VCaP (cell line): ENCODE measurements around the gene BID.
A peak's percentile ranks its signal among the peaks of the same experiment; 100 is the strongest.

Experiments used
- H3K27ac ChIP-seq: fragments of 450-650 bp; 2 replicates; pipeline ENCODE4 v1.5.1; 2017
- CTCF ChIP-seq: fragments of 450-650 bp; conservative IDR thresholded peaks from 2 replicates; pipeline ENCODE4 v1.5.1; 2017; ENCODE audit warnings: mild to moderate bottlenecking, moderate library complexity

Gene BID

GRCh38 chr22:17748555-17749353 is 25.5 kb downstream of the BID start:
- no peak overlapping the region for H3K27ac ChIP-seq
- no peak for TF ChIP-seq CTCF

DNA sequence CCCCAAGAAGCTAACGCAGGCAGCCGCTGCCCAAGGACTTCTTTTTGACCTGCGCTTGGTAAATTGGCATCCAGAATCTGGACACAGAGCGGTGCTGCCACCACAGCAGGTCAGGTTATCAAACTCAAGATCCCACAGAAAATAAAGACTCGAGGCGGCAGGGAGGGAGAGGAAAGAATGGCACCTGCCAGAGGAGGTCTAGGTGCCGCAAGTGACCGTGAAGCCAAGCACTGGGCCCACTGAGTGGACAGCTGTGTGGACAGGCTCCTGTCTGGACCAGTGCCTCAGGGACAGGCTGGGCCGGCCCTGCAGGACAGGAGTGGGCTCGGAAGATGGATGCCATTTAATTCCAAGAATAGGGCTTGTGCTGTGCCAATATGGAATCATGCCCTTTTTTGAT is 27.4 kb downstream of the BID start:
- no peak overlapping the region for H3K27ac ChIP-seq
- TF ChIP-seq CTCF: no peak

- no peak for TF ChIP-seq CTCF
- H3K27ac ChIP-seq: no peak overlapping the region; the same call in 1 of the 2 replicates
These were observed 29.8 kb downstream of the BID start for GRCh38 chr22:17744430-17744829.

- TF ChIP-seq CTCF: no peak
- H3K27ac ChIP-seq: no peak overlapping the region; the same call in 1 of the 2 replicates
These were observed 30.4 kb downstream of the BID start for GRCh38 chr22:17743661-17744411.

DNA sequence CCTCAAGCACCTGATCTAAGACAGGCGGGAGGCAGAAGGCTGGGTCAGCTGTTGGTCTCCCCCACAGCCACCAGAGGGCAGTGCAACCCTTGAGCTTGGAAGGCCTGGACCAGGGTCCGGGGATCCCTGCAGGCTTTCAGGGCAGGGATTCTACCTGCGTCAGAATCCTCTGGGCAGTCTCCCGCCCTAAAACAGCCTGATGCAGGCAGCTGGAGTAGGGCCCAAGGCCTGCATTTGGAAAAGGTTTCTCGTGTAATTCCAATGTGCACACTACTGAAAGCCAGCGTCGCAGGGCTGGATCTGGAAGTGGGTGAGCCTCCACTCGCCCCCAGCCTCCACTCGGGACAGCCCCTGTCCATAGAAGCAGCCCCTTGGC is 31.8 kb downstream of the BID start:
- TF ChIP-seq CTCF: peak; percentile 93
- no peak overlapping the region for H3K27ac ChIP-seq

GRCh38 chr22:17741866-17742526 is 32.3 kb downstream of the BID start:
- H3K27ac ChIP-seq: no peak overlapping the region
- no peak for TF ChIP-seq CTCF
